Activated CD8-positive, alpha-beta memory T cell treated with anti-CD3 and anti-CD28 coated beads for 24 hours (primary cell): Measurements from ENCODE around the gene ROS1.
"Not testable (repeated sequence)": the region's sequence is repeated elsewhere in the genome, so short reads cannot be mapped to it uniquely, and the experiment has no call there.

Experiments
- DNase-seq: peaks from one replicate; pipeline ENCODE4 v3.0.0-alpha.2; 2020

Gene ROS1

GRCh38 chr6:117425431-117426153 lies at the start of gene ROS1:
Gene ROS1, minus strand, starts transcription at chr6:117425942. Its CDS starts 286 bp downstream, at chr6:117425656.
- DNase-seq: no peak

GRCh38 chr6:117473401-117473800 lies 47.7 kb upstream of the ROS1 start:
- no peak for DNase-seq

GRCh38 chr6:117472667-117473066 lies 46.9 kb upstream of the ROS1 start:
- no peak for DNase-seq

DNA sequence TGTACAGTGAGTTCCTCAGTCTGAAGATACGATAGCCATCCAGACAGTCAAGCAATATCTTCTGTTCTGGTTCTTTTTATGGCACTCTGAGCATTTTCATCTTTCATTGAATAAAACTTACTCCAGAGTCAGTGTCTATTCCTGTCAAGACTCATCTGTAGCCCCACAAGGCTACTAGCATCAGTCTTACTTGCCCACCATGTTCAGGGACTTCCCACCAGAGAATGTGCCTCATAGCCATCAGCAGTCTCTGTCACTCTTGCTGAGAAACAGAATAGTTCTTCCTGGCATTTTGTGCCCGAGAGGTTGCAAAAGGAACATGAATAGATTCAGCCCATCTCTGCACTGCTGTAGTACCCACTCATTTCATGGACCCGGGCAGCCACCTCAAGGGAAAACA lies 44.0 kb upstream of the ROS1 start:
- no peak for DNase-seq

DNA sequence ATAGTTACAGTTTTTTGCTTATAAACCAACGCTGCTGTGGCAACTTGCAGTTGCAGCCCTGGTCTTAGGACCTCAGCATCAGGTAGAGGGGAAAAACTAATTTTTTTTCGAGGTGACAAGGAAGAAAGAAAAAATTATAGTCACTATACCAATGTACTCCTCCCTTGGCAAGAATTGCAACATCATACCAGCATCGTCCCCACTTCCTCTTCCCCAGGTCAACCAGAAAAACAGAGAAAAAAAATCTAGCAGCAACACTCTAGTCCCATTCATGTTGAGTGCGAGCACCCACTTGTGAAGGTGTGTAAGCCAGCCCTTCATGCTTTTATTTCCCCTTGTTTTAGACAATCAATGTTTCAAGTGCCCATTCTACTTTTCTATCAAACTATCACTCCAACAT lies 43.6 kb upstream of the ROS1 start:
- DNase-seq: no peak

DNA sequence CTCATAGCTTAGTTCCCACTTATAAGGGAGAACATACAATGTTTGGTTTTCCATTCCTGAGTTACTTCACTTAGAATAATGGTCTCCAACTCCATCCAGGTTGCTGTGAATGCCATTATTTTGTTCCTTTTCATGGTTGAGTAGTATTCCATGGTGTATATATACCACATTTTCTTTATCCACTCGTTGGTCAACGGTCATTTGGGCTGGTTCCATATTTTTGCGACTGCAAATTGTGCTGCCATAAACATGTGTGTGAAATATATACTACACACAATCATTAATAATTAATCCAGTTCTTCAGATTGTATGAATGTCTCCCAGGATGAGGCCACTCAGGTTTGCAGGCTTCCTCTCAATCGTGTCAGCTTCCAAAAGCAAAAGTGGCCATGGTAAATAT lies 42.8 kb upstream of the ROS1 start:
- not testable (repeated sequence) for DNase-seq

GRCh38 chr6:117467876-117468275 lies 42.1 kb upstream of the ROS1 start:
- DNase-seq: no peak

DNA sequence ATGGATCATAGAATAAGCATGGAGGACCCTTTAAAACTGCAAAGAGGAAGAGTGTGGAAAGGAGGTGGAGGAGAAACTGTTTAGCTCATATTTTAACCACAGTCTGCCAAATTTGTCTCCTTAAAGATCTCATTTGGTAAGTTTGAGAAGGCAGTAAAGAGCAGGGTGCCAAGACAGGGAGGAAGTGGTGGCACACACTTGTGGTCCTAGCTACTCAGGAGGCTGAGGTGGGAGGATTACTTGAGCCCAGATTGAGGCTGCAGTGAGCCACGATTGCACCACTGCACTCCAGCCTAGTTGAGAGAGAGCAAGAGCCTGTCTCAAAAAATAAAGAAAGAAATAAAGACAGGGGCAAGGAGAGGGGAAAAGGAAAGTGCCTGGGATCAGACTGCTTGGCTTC lies 39.9 kb upstream of the ROS1 start:
- DNase-seq: no peak

DNA sequence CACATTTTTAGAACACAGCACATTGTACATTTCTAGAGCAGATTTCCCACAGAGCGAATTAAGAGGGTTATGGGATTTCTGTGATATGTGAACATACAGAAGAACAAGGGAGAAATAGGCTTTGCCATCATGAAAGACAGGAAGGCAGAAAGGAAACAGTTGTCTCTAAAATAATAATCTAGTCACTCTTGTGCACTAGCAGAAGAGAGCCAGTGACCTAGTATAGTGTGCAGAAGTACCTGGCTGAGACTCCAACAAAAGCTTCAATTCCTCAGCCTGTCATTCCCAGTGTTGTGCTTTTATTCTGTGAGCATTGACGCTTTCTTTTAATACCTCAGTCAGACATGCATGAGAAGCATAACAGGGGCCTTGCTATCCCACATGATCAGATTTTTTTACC lies 39.0 kb upstream of the ROS1 start:
- DNase-seq: no peak

DNA sequence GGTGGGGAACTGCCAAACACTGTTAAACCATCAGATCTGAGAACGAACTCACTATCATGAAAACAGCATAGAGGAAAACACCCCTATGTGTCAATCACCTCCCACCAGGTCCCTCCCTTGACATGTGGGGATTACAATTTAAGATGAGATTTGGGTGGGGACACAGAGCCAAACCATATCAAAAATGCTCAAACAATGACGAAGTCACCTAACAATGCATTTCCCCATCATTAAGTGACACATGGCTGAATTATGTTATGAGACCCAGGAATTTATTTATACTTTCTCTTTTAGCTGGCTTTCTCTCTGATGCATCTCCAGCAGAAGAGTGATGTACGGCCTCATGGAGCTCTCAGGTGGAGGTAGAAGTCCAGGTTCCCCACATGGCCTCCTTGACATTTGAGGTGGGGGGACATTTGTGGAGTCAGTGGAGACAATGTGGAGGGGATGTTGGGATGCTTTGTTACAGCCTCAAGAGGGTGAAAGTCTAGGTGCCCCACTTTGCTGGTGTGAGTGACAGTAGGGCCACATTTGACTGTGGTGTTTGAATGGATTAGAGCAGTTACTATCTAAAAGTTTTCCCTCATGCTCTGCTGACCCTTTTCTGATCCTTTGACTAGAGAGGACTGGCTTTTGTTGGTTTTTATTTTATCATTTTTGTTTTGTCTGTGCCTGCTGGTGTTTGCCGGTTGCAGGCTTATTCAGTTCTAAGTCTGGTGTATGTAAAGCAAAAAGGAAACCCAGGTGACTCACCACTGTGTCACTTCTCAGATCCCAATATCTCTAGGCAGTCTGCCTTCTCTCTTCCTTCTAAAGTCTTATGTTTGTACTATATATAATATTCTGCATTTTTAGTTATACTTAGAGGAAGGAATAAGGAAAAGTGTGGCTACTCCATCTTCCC lies 38.3 kb upstream of the ROS1 start:
- no peak for DNase-seq

- DNase-seq: no peak
Measured at GRCh38 chr6:117459204-117459944, 33.6 kb upstream of the ROS1 start.

DNA sequence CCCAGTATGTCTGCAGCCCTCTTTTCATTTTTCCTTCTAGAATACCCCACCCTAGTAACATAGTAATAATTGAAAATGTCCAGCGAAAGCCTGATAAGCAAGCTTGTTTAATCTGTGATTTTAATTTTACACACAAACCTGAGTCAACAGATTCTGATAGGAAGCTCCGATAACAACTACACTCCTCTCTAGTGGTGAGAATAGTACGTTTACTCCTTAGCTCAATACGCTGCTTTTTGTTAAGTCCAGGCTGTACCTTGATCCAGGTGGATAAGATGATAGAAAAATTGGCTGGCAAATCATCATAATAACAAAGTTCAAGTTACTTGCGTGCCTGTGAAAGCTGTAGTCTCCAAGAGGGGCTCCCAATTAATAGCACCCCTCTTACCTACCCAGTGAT lies 31.3 kb upstream of the ROS1 start:
- no peak for DNase-seq

GRCh38 chr6:117456250-117456649 lies 30.5 kb upstream of the ROS1 start:
- DNase-seq: no peak

DNA sequence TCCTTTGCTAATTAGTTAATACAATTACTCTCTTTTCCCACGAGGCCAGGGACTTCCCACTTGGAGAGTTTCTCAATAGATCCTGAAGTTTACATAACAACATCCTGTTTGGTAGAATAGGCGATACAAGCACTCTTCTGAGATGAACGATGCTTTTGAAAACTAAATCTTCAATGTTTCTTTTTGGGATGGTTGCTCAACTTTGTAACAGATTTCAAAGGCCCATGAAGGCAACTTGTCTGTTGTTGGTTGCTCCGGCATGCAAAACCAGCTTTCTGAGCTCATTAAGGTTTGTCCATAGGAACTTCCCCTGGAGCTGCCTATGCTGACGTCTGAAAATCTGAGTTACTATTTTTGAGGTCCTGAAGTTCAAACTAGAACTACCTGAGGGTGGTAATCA lies 25.9 kb upstream of the ROS1 start:
- DNase-seq: no peak

- peak; percentile 73 for DNase-seq
Measured at GRCh38 chr6:117449549-117450439, 24.1 kb upstream of the ROS1 start.

DNA sequence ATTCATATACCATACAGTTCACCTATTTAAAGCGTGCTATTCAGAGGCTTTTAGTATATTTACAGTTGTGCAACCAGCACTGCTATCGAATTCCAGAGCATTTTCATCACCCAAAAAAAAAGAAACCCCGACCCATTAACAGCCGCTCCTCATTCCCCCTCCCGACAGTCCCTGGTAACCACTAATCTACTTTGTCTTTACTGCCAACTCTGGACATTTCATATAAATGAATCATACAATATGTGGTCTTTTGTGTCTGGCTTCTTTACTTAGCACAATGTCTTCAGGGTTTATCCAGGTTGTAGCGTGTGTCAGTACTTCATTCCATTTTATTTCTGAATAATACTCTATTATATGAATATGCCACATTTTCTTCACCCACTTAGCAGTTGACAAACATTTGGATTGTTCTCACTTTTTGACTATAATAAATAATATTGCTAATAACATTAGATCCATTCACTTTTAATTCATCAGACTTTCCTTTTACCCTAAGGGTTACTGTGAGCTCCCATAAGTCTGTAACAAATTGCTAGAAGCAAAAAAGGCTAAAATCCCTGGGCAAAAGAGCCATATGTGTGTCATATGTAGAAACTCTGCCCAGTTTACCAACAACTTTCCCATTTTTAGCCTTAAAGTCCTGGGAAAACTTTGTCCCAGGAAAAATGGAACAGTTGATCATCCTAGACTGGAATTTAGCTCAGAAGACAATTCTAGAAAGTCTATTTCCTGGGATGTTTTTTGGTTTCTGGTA lies 23.2 kb upstream of the ROS1 start:
- DNase-seq: no peak

- DNase-seq: no peak
Measured at GRCh38 chr6:117448011-117448410, 22.3 kb upstream of the ROS1 start.

DNA sequence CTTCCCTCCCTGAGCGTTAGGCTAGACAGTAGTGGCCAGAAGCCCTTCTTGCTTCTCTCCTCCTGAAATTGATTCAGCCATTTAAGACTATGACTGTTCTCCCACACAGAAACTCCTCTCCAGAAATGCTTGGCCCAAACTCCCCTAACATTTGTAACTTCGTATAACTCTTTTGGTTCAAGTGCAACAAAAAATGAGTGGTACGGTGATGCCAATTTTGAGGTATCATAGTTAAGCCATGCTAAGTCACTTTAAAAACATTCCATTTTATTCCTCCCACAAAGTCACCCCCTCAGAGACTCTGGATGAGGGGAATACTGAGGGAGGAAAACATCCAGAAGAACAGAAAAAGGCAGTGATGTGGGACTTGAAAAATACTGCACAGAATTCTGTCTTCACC lies 21.1 kb upstream of the ROS1 start:
- DNase-seq: no peak

DNA sequence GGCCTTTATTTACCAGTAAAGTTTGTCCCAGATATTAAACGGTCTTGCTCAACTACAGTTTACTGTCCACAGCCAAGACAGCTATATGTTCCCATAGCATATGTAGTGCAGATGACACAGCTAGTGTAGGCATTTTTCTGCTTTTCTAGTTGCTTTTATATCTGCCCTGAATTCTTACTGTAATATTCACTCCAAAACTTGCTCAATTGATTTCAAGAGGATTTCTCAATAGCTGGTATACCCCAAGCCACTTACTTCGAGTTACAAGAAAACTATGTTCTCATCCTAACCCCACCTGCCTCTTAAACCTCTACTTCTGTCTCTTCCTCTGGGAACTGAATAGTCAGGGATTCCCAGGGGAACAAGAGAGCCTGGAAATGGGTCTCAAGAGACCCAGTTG lies 18.9 kb upstream of the ROS1 start:
- no peak for DNase-seq

DNA sequence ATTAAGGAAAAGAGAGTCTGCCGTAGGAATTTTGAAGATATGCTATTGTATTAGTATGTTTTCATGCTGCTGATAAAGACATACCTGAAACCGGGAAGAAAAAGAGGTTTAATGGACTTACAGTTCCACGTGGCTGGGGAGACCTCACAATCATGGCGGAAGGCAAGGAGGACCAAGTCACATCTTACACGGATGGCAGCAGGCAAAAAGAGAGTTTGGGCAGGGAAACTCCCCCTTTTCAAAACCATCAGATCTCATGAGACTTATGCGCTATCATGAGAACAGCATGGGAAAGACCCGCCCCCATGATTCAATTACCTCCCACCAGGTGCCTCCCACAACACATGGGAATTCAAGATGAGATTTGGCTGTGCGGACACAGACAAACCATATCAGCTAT lies 16.6 kb upstream of the ROS1 start:
- DNase-seq: not testable (repeated sequence)

DNA sequence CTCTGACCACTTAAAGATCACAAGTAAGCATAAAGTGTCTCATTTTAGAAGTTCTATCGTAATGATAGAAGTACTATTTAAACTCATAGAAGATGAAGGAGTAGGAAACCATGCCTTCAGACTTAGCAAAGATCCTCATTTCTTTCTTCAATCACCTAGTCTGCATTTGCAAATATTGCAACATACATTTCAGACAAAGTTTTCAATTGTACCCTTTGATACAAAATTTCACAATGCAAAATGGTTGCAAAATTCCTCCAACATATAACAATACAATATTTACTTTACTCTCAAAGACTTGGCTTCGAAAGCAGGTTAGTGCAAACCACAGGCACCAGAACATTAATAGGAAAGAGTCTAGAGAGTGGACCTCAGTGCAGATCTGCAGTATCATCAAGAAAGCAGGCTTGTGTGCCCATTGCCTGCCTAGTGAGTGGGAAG lies 16.1 kb upstream of the ROS1 start:
- DNase-seq: no peak
